Amniotic stem cell (primary cell): ENCODE data around the gene LTV1.

Experiments used
- DNase-seq: peaks from one replicate; lab custom pipeline; 2025; lab: John Stamatoyannopoulos, UW

Gene LTV1

GRCh38 chr6:143885116-143885515, 42.0 kb downstream of the LTV1 start:
- DNase-seq = no peak

GRCh38 chr6:143894655-143895054, 51.5 kb downstream of the LTV1 start:
- DNase-seq = no peak

GRCh38 chr6:143896126-143896860, 53.2 kb downstream of the LTV1 start:
- DNase-seq = no peak

DNA sequence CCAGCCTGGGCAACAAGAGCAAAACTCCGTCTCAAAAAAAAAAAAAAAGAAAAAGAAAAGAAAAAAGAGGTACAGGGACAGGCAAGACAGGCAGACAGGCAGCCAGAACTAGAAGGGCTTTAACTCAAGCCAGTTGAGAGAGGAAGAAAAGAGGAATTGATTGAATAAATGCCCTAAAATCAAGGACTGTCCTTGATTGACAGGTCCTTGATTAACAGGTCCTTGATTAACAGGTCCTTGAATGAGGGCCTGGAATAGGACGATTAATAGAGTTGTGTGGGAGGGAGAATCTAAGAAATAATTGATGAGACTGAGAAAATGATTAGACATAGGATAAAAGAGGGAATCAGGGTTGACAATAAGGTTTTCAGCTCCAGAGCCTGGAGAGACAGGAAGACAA, 57.2 kb downstream of the LTV1 start:
- DNase-seq = no peak

GRCh38 chr6:143901885-143902750, 59.0 kb downstream of the LTV1 start:
- DNase-seq = no peak

DNA sequence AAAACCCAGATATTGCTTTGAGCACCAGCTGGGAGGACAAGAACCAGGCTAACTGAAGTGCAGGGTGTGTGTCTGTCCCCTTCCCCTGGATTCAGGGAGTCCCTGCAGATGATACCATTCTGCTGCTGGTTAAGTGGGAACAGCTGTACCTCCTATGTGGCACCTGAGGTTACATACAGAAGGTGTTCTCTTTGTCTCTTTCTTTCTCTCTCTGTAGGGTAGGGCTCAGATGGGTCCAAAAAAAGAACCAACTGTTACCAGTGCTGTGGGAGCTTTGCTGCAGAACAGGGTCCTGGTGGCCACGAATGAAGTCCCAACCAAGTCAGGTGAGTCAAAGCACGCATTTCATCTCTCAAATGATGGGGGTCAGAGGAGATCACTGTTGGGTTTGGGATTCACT, 59.7 kb downstream of the LTV1 start:
- DNase-seq = no peak

DNA sequence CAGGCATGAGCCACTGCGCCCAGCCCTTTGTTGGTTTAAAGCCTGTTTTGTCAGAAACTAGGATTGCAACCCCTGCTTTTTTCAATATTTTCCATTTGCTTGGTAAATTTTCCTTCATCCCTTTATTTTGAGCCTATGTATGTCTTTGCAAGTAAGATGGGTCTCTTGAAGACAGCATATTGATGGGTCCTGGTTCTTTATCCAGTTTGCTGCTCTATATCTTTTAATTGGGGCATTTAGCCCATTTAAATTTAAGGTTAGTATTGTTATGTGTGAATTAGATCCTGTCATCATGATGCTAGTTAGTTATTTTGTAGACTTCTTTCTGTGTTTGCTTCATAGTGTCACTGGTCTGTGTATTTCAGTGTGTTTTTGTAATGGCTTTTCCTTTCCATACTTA, 67.9 kb downstream of the LTV1 start:
- DNase-seq = no peak

GRCh38 chr6:143912671-143913070, 69.5 kb downstream of the LTV1 start:
- no peak for DNase-seq
